CD4-positive, alpha-beta T cell (primary cell): Measurements from ENCODE around the gene PDCD5. TPM values are rescaled to one million over a fixed set of nuclear protein-coding genes. Genes with fewer than 3 reads are reported as not detected.

Experiments used
- ATAC-seq: fragments of 200-7000 bp; cut with Tn5 transposase; one replicate; pipeline ENCODE4 v1.10.0; 2022; ENCODE audit warnings: mild to moderate bottlenecking; ENCODE audit not compliant: poor library complexity
- CTCF ChIA-PET: fragments of 350-600 bp; sonication (Branson Sonifier 250); formaldehyde crosslinking; loops from one replicate; lab custom pipeline; 2021; ENCODE audit warnings: antibody characterized with exemption, inconsistent platforms; lab: Charles Lee
- POLR2A ChIA-PET: fragments of 350-600 bp; sonication (Branson Sonifier 250); formaldehyde crosslinking; loops from one replicate; lab custom pipeline; 2021; ENCODE audit warnings: antibody characterized with exemption, inconsistent platforms; lab: Charles Lee
- DNase-seq, 14 experiments: peaks; one replicate each; pipeline ENCODE4 v3.0.0-alpha.2; 2013 to 2020; ENCODE audit warnings: mixed read lengths in 2 of 14
- H3K27ac ChIP-seq, 2 donors: one replicate each; pipeline versions ENCODE4 v1.5.1 to v1.7.0; 2013; ENCODE audit warnings: low read length in 2 of 2, low read depth in 1 of 2, mild to moderate bottlenecking in 1 of 2
- H3K27me3 ChIP-seq, 2 experiments: 1 replicate in 1 of 2; 2 replicates in 1 of 2; pipeline versions ENCODE4 v1.6.1 to v1.7.0; 2013; ENCODE audit warnings: low read length in 2 of 2, control low read depth in 1 of 2, mild to moderate bottlenecking in 1 of 2, moderate library complexity in 1 of 2; ENCODE audit not compliant: insufficient read depth in 2 of 2, control insufficient read depth in 1 of 2
- H3K36me3 ChIP-seq: one replicate; pipeline ENCODE4 v1.6.1; 2013; ENCODE audit warnings: low read length, control low read depth; ENCODE audit not compliant: insufficient read depth
- H3K4me1 ChIP-seq: one replicate; pipeline ENCODE4 v1.6.1; 2013; ENCODE audit warnings: low read length, control low read depth; ENCODE audit not compliant: insufficient read depth
- H3K4me3 ChIP-seq: one replicate; pipeline ENCODE4 v1.5.1; 2013; ENCODE audit warnings: mild to moderate bottlenecking, low read length, moderate library complexity
- H3K9me3 ChIP-seq, 2 experiments: 1 replicate in 1 of 2; 2 replicates in 1 of 2; pipeline versions ENCODE4 v1.6.1 to v1.7.0; 2013; ENCODE audit warnings: low read length in 2 of 2, mild to moderate bottlenecking in 2 of 2, control low read depth in 1 of 2, moderate library complexity in 1 of 2; ENCODE audit not compliant: control insufficient read depth in 1 of 2, insufficient read depth in 1 of 2
- H3K27ac Mint-ChIP-seq: one replicate; pipeline ENCODE4 v1.8.0; 2020; ENCODE audit warnings: mixed read lengths
- H3K27me3 Mint-ChIP-seq: one replicate; pipeline ENCODE4 v1.8.0; 2021; ENCODE audit warnings: mixed read lengths
- H3K36me3 Mint-ChIP-seq: one replicate; pipeline ENCODE4 v1.8.0; 2021; ENCODE audit warnings: low read depth, mixed read lengths
- H3K4me1 Mint-ChIP-seq: one replicate; pipeline ENCODE4 v1.8.0; 2021; ENCODE audit warnings: low read depth, mixed read lengths
- H3K4me3 Mint-ChIP-seq: one replicate; pipeline ENCODE4 v1.8.0; 2020; ENCODE audit warnings: mild to moderate bottlenecking, mixed read lengths
- H3K9me3 Mint-ChIP-seq: one replicate; pipeline ENCODE4 v1.8.0; 2020; ENCODE audit warnings: mixed read lengths
- intact Hi-C, 2 experiments: fragments of 100-400 bp; cut with DNase I in 1 of 2; cut with micrococcal nuclease in 1 of 2; formaldehyde crosslinking; loops; one replicate each; pipeline versions ENCODE4 v1.15.1 to v1.9.0; 2023 to 2025; cut with DNase I, micrococcal nuclease
- total RNA-seq, 174 experiments: library from RNA in 2 of 174; stranded (reverse) in 2 of 174; gene quantifications; one replicate each; pipeline ENCODE4 v1.2.3 and lab custom pipeline; 2021 to 2026
- TF ChIP-seq, protein P1 (sequence below): fragments of 200-600 bp; IDR thresholded peaks from one replicate; pipeline ENCODE4 v1.8.0; 2022; ENCODE audit warnings: antibody characterized with exemption, mild to moderate bottlenecking

PDCD5 gene
- total RNA-seq, 2 experiments from 2014 or later, result 30.0 to 32.7 TPM

DNA sequence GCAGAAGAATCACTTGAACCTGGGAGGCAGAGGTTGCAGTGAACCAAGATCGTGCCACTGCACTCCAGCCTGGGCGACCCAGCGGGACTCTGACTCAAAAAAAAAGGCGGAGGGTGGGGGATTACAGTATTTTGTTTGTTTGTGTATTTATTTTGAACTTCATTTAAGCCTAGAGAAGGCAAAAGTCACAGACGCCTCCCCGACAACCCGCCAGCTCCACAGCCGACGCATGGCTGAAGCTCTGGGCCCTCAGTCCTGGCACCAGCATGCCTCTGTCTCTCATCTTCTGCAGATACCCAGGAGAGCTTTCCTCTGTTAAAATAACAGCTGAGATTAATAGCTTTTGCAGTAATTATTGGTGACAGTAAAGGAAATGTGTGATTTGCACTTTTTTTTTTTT, 17.2 kb upstream of the PDCD5 start:
- H3K27me3 Mint-ChIP-seq, result peaks cover 12% of the 10 kb centered on the region
- no peak overlapping the region for H3K27ac Mint-ChIP-seq
- no peaks in the 10 kb centered on the region for H3K4me1 Mint-ChIP-seq
- H3K9me3 Mint-ChIP-seq, result no peaks in the 10 kb centered on the region
- DNase-seq (no peak), ATAC-seq (no peak)
- Histone ChIP-seq H3K4me1 (no peaks in the 10 kb centered on the region), H3K36me3 (no peaks in the 10 kb centered on the region), H3K27me3 (peaks cover 0 to 2% of the 10 kb centered on the region in 2 experiments), H3K9me3 (no peaks in the 10 kb centered on the region), H3K27ac (no peak overlapping the region), H3K4me3 (no peak overlapping the region)
- ChIA-PET POLR2A (interaction anchor here (0.6 kb wide), 1 partner anchor 114 kb away, joined by 3 read pairs; no protein-coding TSS in a partner anchor), CTCF (no interaction called here)
- TF ChIP-seq, protein P1, sequence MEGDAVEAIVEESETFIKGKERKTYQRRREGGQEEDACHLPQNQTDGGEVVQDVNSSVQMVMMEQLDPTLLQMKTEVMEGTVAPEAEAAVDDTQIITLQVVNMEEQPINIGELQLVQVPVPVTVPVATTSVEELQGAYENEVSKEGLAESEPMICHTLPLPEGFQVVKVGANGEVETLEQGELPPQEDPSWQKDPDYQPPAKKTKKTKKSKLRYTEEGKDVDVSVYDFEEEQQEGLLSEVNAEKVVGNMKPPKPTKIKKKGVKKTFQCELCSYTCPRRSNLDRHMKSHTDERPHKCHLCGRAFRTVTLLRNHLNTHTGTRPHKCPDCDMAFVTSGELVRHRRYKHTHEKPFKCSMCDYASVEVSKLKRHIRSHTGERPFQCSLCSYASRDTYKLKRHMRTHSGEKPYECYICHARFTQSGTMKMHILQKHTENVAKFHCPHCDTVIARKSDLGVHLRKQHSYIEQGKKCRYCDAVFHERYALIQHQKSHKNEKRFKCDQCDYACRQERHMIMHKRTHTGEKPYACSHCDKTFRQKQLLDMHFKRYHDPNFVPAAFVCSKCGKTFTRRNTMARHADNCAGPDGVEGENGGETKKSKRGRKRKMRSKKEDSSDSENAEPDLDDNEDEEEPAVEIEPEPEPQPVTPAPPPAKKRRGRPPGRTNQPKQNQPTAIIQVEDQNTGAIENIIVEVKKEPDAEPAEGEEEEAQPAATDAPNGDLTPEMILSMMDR, result no peak
- H3K4me3 Mint-ChIP-seq, result no peak overlapping the region
- intact Hi-C loops, result no loop called here
- H3K36me3 Mint-ChIP-seq, result no peaks in the 10 kb centered on the region

DNA sequence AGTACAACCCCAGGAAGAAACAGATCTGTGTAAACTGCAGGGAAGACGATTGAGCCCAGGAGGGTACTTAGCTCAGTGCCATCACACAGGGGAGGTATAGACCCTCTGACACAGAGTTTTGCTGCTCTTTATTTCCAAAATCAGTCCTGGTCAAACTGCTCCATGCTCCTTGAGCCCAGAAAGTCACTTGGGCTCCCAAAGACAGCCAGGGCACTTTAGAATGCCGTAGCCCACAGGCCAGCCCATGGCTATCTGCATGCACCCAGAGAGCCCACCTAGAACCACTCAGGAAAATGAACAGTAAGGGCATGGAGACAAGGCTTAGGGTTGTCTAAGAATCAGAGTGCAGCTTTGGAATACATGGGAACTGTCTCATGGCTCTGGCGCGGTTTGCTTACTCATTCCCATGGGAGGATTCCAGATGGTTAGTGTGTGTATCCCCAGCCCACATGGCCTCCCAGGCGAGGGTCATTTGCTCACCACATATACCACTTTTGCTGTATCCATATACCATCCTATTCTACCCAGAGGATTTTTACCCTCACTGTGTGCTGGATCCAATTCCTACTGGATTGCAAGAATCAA, 14.7 kb upstream of the PDCD5 start:
- TF ChIP-seq, protein P1, result no peak
- Mint-ChIP-seq H3K4me1 (peaks cover 7% of the 10 kb centered on the region), H3K27ac (no peak overlapping the region), H3K27me3 (peaks cover 24% of the 10 kb centered on the region), H3K36me3 (no peaks in the 10 kb centered on the region), H3K4me3 (no peak overlapping the region), H3K9me3 (no peaks in the 10 kb centered on the region)
- DNase-seq, result no peak
- no peak overlapping the region for H3K27ac ChIP-seq
- H3K27me3 ChIP-seq, result peaks cover 4 to 13% of the 10 kb centered on the region in 2 experiments
- H3K36me3 ChIP-seq, result no peaks in the 10 kb centered on the region
- no peaks in the 10 kb centered on the region for H3K9me3 ChIP-seq
- no peak overlapping the region for H3K4me3 ChIP-seq
- ChIA-PET CTCF (interaction anchor here (0.5 kb wide), 1 partner anchor 90 kb away, joined by 3 read pairs; no protein-coding TSS in a partner anchor), POLR2A (no interaction called here)
- intact Hi-C loops, result loop anchor here in 1 of 2 experiments (5.0 kb wide), 3 partner anchors 104 to 1884 kb away; no protein-coding TSS in a partner anchor
- ATAC-seq, result no peak
- no peaks in the 10 kb centered on the region for H3K4me1 ChIP-seq

DNA sequence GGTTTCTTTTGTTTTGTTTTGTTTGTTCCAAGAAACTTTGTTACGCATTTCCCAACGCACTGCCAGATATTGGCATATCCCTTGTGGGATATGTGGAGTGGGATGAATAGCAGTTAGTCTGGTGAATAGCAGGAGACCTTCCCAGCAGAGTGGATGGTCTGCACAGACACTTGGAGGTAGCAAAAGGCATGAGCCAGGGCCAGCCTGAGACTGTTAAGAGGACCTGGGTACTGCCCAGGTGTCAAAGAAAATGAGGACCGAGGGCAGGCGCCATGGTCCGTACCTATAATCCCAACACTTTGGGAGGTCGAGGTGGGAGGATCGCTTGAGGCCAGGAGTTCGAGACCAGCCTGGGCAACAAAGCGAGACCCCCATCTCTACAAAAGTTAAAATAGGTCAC, 13.5 kb upstream of the PDCD5 start:
- DNase-seq (no peak), ATAC-seq (no peak)
- Histone ChIP-seq H3K27me3 (peaks cover 4 to 13% of the 10 kb centered on the region in 2 experiments), H3K27ac (no peak overlapping the region), H3K4me3 (no peak overlapping the region), H3K36me3 (no peaks in the 10 kb centered on the region), H3K4me1 (no peaks in the 10 kb centered on the region), H3K9me3 (no peaks in the 10 kb centered on the region)
- POLR2A ChIA-PET, result no interaction called here
- Mint-ChIP-seq H3K4me1 (peaks cover 7% of the 10 kb centered on the region), H3K27ac (no peak overlapping the region), H3K9me3 (no peaks in the 10 kb centered on the region), H3K4me3 (no peak overlapping the region), H3K27me3 (peaks cover 24% of the 10 kb centered on the region), H3K36me3 (no peaks in the 10 kb centered on the region)
- CTCF ChIA-PET, result no interaction called here
- TF ChIP-seq, protein P1, result no peak
- intact Hi-C loops, result loop anchor here in 1 of 2 experiments (5.0 kb wide), 3 partner anchors 105 to 1885 kb away; no protein-coding TSS in a partner anchor
